Adrenal gland (tissue), 5 donors: ENCODE data around the gene PRPH2.

Experiments used
- POLR2A ChIP-seq, 2 donors: fragments of 450-650 bp; IDR thresholded peaks; one replicate each; pipeline ENCODE4 v1.6.1; 2017; ENCODE audit warnings: antibody characterized with exemption in 2 of 2, mild to moderate bottlenecking in 2 of 2, moderate library complexity in 1 of 2
- TF ChIP-seq, protein P1 (sequence below), 6 experiments: fragments of 450-650 bp in 4 of 6; fragments of 200-600 bp in 2 of 6; sonication (generic) in 1 of 6; IDR thresholded peaks; 1 replicate in 5 of 6; 2 replicates in 1 of 6; pipeline versions ENCODE4 v1.5.1 to v1.8.0; 2016 to 2021; ENCODE audit warnings: antibody characterized with exemption in 6 of 6, mild to moderate bottlenecking in 2 of 6, moderate library complexity in 1 of 6
- donor health status: DM: no; HTN: no; CAD: no.

DNA sequence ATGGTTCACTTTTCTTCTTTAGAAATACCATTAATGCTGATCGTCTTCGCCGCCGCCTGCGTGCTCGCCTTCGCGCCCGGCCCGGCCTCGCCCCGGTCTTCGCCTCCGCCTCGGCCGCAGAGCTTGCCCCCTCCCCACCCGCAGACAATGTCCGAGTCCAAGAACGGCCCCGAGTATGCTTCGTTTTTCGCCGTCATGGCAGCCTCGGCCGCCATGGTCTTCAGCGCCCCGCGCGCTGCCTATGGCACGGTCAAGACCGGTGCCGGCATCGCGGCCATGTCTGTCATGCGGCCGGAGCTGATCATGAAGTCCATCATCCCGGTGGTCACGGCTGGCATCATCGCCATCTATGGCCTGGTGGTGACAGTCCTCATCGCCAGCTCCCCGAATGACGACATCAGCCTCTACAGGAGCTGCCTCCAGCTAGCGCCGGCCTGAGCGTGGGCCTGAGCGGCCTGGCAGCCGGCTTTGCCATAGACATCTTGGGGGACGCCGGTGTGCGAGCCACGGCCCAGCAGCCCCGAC lies 4.8 kb upstream of the PRPH2 start:
- TF ChIP-seq, protein P1, sequence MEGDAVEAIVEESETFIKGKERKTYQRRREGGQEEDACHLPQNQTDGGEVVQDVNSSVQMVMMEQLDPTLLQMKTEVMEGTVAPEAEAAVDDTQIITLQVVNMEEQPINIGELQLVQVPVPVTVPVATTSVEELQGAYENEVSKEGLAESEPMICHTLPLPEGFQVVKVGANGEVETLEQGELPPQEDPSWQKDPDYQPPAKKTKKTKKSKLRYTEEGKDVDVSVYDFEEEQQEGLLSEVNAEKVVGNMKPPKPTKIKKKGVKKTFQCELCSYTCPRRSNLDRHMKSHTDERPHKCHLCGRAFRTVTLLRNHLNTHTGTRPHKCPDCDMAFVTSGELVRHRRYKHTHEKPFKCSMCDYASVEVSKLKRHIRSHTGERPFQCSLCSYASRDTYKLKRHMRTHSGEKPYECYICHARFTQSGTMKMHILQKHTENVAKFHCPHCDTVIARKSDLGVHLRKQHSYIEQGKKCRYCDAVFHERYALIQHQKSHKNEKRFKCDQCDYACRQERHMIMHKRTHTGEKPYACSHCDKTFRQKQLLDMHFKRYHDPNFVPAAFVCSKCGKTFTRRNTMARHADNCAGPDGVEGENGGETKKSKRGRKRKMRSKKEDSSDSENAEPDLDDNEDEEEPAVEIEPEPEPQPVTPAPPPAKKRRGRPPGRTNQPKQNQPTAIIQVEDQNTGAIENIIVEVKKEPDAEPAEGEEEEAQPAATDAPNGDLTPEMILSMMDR (IDR thresholded peaks at IDR 0.05): no peak
- TF ChIP-seq POLR2A (IDR thresholded peaks at IDR 0.05): no peak
